Iris pigment epithelial cell (primary cell): ENCODE data around the gene CARF.

Experiments
- DNase-seq: peaks from one replicate; pipeline ENCODE4 v3.0.0-alpha.2; 2011; ENCODE audit warnings: low read depth

CARF gene

GRCh38 chr2:203018181-203018580 is 106.1 kb downstream of the CARF start:
- DNase-seq: peak; percentile 44

- DNase-seq: no peak
Observed at GRCh38 chr2:203019142-203019541, 107.1 kb downstream of the CARF start.

GRCh38 chr2:203021991-203022390 is 109.9 kb downstream of the CARF start:
- DNase-seq: no peak

- DNase-seq: no peak
Observed at GRCh38 chr2:203022751-203023150, 110.7 kb downstream of the CARF start.

- no peak for DNase-seq
Observed at GRCh38 chr2:203025592-203025991, 113.5 kb downstream of the CARF start.

- no peak for DNase-seq
Observed at GRCh38 chr2:203030545-203030944, 118.5 kb downstream of the CARF start.

GRCh38 chr2:203030991-203031390 is 118.9 kb downstream of the CARF start:
- no peak for DNase-seq

- DNase-seq: no peak
Observed at GRCh38 chr2:203033395-203033794, 121.3 kb downstream of the CARF start.

GRCh38 chr2:203035879-203036470 is 123.9 kb downstream of the CARF start:
- DNase-seq: no peak
